H9 (cell line): ENCODE data around the gene RNF167. TPM values are rescaled to one million over a fixed set of nuclear protein-coding genes. Genes with fewer than 3 reads are reported as not detected.

Experiments used
- DNase-seq: peaks from one replicate; pipeline ENCODE4 v3.0.0-alpha.2; 2017
- H2AFZ ChIP-seq: one replicate; pipeline ENCODE4 v1.6.1; 2013; ENCODE audit warnings: mild to moderate bottlenecking, low read length, control low read depth, moderate library complexity
- H2AK5ac ChIP-seq: 2 replicates; pipeline ENCODE4 v1.6.1; 2013; ENCODE audit warnings: low read length, control low read depth, mixed read lengths; ENCODE audit not compliant: insufficient read length
- H2BK120ac ChIP-seq: one replicate; pipeline ENCODE4 v1.6.1; 2013; ENCODE audit warnings: low read depth, mild to moderate bottlenecking, low read length, control low read depth, inconsistent platforms; ENCODE audit not compliant: poor library complexity, severe bottlenecking
- H2BK12ac ChIP-seq: 2 replicates; pipeline ENCODE4 v1.6.1; 2013; ENCODE audit warnings: low read length, control low read depth, mixed read lengths, low read depth; ENCODE audit not compliant: insufficient read length
- H2BK15ac ChIP-seq: 2 replicates; pipeline ENCODE4 v1.6.1; 2013; ENCODE audit warnings: low read depth, low read length, control low read depth
- H2BK20ac ChIP-seq: one replicate; pipeline ENCODE4 v1.6.1; 2013; ENCODE audit warnings: low read depth, mild to moderate bottlenecking, low read length, control low read depth, inconsistent platforms; ENCODE audit not compliant: poor library complexity, severe bottlenecking
- H2BK5ac ChIP-seq: 2 replicates; pipeline ENCODE4 v1.6.1; 2013; ENCODE audit warnings: low read length, control low read depth, mixed read lengths; ENCODE audit not compliant: insufficient read length
- H3K14ac ChIP-seq: 2 replicates; pipeline ENCODE4 v1.6.1; 2013; ENCODE audit warnings: low read length, control low read depth; ENCODE audit not compliant: insufficient read depth
- H3K18ac ChIP-seq: 2 replicates; pipeline ENCODE4 v1.6.1; 2013; ENCODE audit warnings: low read depth, mild to moderate bottlenecking, mixed read lengths, low read length, control low read depth; ENCODE audit not compliant: insufficient read length
- H3K23ac ChIP-seq: 2 replicates; pipeline ENCODE4 v1.6.1; 2013; ENCODE audit warnings: low read length, control low read depth, mixed read lengths, low read depth; ENCODE audit not compliant: insufficient read length
- H3K23me2 ChIP-seq: 2 replicates; pipeline ENCODE4 v1.6.1; 2013; ENCODE audit warnings: low read depth, mild to moderate bottlenecking, mixed read lengths, low read length, control low read depth; ENCODE audit not compliant: insufficient read length, poor library complexity, severe bottlenecking
- H3K27ac ChIP-seq: 2 replicates; pipeline ENCODE4 v1.5.1; 2013; ENCODE audit warnings: low read length, control low read depth, mixed read lengths, low read depth; ENCODE audit not compliant: insufficient read length
- H3K27me3 ChIP-seq: 2 replicates; pipeline ENCODE4 v1.6.1; 2013; ENCODE audit warnings: low read length, control low read depth, inconsistent platforms; ENCODE audit not compliant: insufficient read depth
- H3K4ac ChIP-seq: 2 replicates; pipeline ENCODE4 v1.6.1; 2013; ENCODE audit warnings: low read depth, mild to moderate bottlenecking, control low read depth, inconsistent platforms, low read length, moderate library complexity
- H3K4me1 ChIP-seq: 2 replicates; pipeline ENCODE4 v1.6.1; 2013; ENCODE audit warnings: low read length, control low read depth, inconsistent platforms; ENCODE audit not compliant: insufficient read depth
- H3K4me2 ChIP-seq: 2 replicates; pipeline ENCODE4 v1.6.1; 2013; ENCODE audit warnings: low read length, control low read depth, mixed read lengths; ENCODE audit not compliant: insufficient read length, insufficient read depth
- H3K56ac ChIP-seq: 2 replicates; pipeline ENCODE4 v1.6.1; 2013; ENCODE audit warnings: low read depth, mild to moderate bottlenecking, mixed read lengths, low read length, control low read depth; ENCODE audit not compliant: insufficient read length
- H3K79me1 ChIP-seq: 2 replicates; pipeline ENCODE4 v1.6.1; 2013; ENCODE audit warnings: low read depth, mild to moderate bottlenecking, moderate library complexity, low read length, control low read depth, inconsistent platforms; ENCODE audit not compliant: insufficient read depth, poor library complexity, severe bottlenecking
- H3K79me2 ChIP-seq: 2 replicates; pipeline ENCODE4 v1.6.1; 2013; ENCODE audit warnings: low read length, control low read depth, inconsistent platforms; ENCODE audit not compliant: insufficient read depth
- H3K9ac ChIP-seq: 2 replicates; pipeline ENCODE4 v1.6.1; 2013; ENCODE audit warnings: low read length, control low read depth, mixed read lengths; ENCODE audit not compliant: insufficient read length; ENCODE audit errors: extremely low read depth
- H3K9me3 ChIP-seq: one replicate; pipeline ENCODE4 v1.6.1; 2013; ENCODE audit warnings: low read depth, low read length, inconsistent platforms; ENCODE audit not compliant: control insufficient read depth
- H3T11ph ChIP-seq: one replicate; pipeline ENCODE4 v1.6.1; 2013; ENCODE audit warnings: mild to moderate bottlenecking, low read length, control low read depth, inconsistent platforms
- H4K20me1 ChIP-seq: one replicate; pipeline ENCODE4 v1.6.1; 2013; ENCODE audit not compliant: control insufficient read depth, insufficient read length, insufficient read depth
- H4K5ac ChIP-seq: 2 replicates; pipeline ENCODE4 v1.6.1; 2013; ENCODE audit warnings: low read depth, mild to moderate bottlenecking, mixed read lengths, low read length, control low read depth; ENCODE audit not compliant: insufficient read length
- H4K8ac ChIP-seq: replicated peaks from 2 replicates; pipeline ENCODE4 v1.6.1; 2013; ENCODE audit warnings: low read length, control low read depth, mixed read lengths, low read depth; ENCODE audit not compliant: insufficient read length
- H4K91ac ChIP-seq: 2 replicates; pipeline ENCODE4 v1.6.1; 2013; ENCODE audit warnings: low read depth, mild to moderate bottlenecking, moderate library complexity, mixed read lengths, low read length, control low read depth; ENCODE audit not compliant: insufficient read length
- H3K27ac Mint-ChIP-seq, 3 experiments: 2 replicates in 2 of 3; 3 replicates in 1 of 3; pipeline ENCODE4 v1.8.0; 2020 to 2021; ENCODE audit warnings: mixed read lengths in 3 of 3, mild to moderate bottlenecking in 1 of 3, moderate library complexity in 1 of 3
- H3K27me3 Mint-ChIP-seq: 2 replicates; pipeline ENCODE4 v1.8.0; 2021; ENCODE audit warnings: low read depth, mild to moderate bottlenecking, moderate library complexity, mixed read lengths
- H3K36me3 Mint-ChIP-seq, 3 experiments: 2 replicates in 2 of 3; 3 replicates in 1 of 3; pipeline ENCODE4 v1.8.0; 2020 to 2021; ENCODE audit warnings: low read depth in 3 of 3, mixed read lengths in 3 of 3; ENCODE audit not compliant: insufficient read depth in 1 of 3
- H3K4me1 Mint-ChIP-seq, 2 experiments: 2 replicates each; pipeline ENCODE4 v1.8.0; 2020; ENCODE audit warnings: mixed read lengths in 2 of 2
- H3K4me3 Mint-ChIP-seq, 2 experiments: 2 replicates in 1 of 2; 3 replicates in 1 of 2; pipeline ENCODE4 v1.8.0; 2020 to 2021; ENCODE audit warnings: mild to moderate bottlenecking in 2 of 2, mixed read lengths in 2 of 2, moderate library complexity in 1 of 2
- H3K9me3 Mint-ChIP-seq, 2 experiments: 2 replicates in 1 of 2; 3 replicates in 1 of 2; pipeline ENCODE4 v1.8.0; 2020; ENCODE audit warnings: mild to moderate bottlenecking in 2 of 2, mixed read lengths in 2 of 2, moderate library complexity in 1 of 2
- CTCF ChIP-seq: fragments of 200-600 bp; sonication (generic); conservative IDR thresholded peaks from 3 replicates; pipeline ENCODE4 v1.8.0; 2021; ENCODE audit warnings: antibody characterized with exemption, mild to moderate bottlenecking
- WGBS: extraction: QIAGEN DNeasy Blood & Tissue Kit; methylation state at CpG from one replicate; pipeline ENCODE4 v1.1.7; 2013; ENCODE audit warnings: missing lambda C conversion rate, low lambda C conversion rate, mixed read lengths; ENCODE audit not compliant: insufficient read length; ENCODE audit errors: extremely low coverage; 5-methylcytosine and 5-hydroxymethylcytosine counted together
- total RNA-seq: library from RNA; stranded (reverse); gene quantifications from 2 replicates; pipeline ENCODE4 v1.2.1, GENCODE V29; 2021

RNF167 gene
- total RNA-seq, 1 experiment from 2014 or later = 134 TPM

- H3K56ac ChIP-seq = no peak overlapping the region
- H3K27ac Mint-ChIP-seq = no peak overlapping the region
- peaks cover 11% of the 10 kb centered on the region; the same call in 1 of the 2 replicates for H3K27me3 ChIP-seq
- no peak overlapping the region for H3K4me2 ChIP-seq
- no peak overlapping the region for H2BK15ac ChIP-seq
- H3K23ac ChIP-seq = no peak overlapping the region
- H3K79me1 ChIP-seq = peaks cover under 1% of the 10 kb centered on the region
- no peak overlapping the region for H3K4ac ChIP-seq
- H3K36me3 Mint-ChIP-seq = peaks cover 29 to 44% (median 38%) of the 10 kb centered on the region in 3 experiments
- H3T11ph ChIP-seq = no peak overlapping the region
- no peak overlapping the region for H3K27ac ChIP-seq
- H4K20me1 ChIP-seq = no peaks in the 10 kb centered on the region
- no peak for DNase-seq
- no peak overlapping the region for H2BK20ac ChIP-seq
- peaks cover 36 to 38% of the 10 kb centered on the region in 2 experiments for H3K4me1 Mint-ChIP-seq
- H4K5ac ChIP-seq = no peak overlapping the region
- H3K27me3 Mint-ChIP-seq = peaks cover 26% of the 10 kb centered on the region
- peaks cover 2 to 12% of the 10 kb centered on the region in 2 experiments; a peak in 4 of 5 replicates for H3K9me3 Mint-ChIP-seq
- H3K4me1 ChIP-seq = peaks cover 10% of the 10 kb centered on the region; the same call in 1 of the 2 replicates
- peaks cover 2% of the 10 kb centered on the region; the same call in 1 of the 2 replicates for H3K79me2 ChIP-seq
- H3K9me3 ChIP-seq = no peaks in the 10 kb centered on the region
- 0 out of 5 replicates have a peak overlapping the region, but pooled peaks of 1 of the 2 experiments have one; percentile 31 for H3K4me3 Mint-ChIP-seq
- H3K23me2 ChIP-seq = peaks cover 23% of the 10 kb centered on the region
- no peak overlapping the region for H3K9ac ChIP-seq
- H2BK120ac ChIP-seq = no peak overlapping the region
- H2AFZ ChIP-seq = no peak overlapping the region
- H4K8ac ChIP-seq = no peak overlapping the region
- no peak overlapping the region for H2BK12ac ChIP-seq
- no peak overlapping the region for H4K91ac ChIP-seq
- no peak overlapping the region for H2AK5ac ChIP-seq
- TF ChIP-seq CTCF = no peak
- H3K18ac ChIP-seq = no peak overlapping the region
- no peak overlapping the region for H2BK5ac ChIP-seq
- WGBS = no CpG with 5 or more reads among the region's 8 CpGs
- H3K14ac ChIP-seq = no peak overlapping the region
Observed at GRCh38 chr17:4970273-4970672, 30.2 kb downstream of the RNF167 start.
